GM18511 (cell line): ENCODE measurements around the gene TMEM132C.
A peak's percentile ranks its signal among the peaks of the same experiment; 100 is the strongest.

Source experiments
- ATAC-seq: cut with Tn5 transposase; IDR thresholded peaks from one replicate; pipeline ENCODE4 v1.9.1; 2021; ENCODE audit warnings: mild to moderate bottlenecking, moderate library complexity; ENCODE audit not compliant: unreplicated experiment

Gene TMEM132C

DNA sequence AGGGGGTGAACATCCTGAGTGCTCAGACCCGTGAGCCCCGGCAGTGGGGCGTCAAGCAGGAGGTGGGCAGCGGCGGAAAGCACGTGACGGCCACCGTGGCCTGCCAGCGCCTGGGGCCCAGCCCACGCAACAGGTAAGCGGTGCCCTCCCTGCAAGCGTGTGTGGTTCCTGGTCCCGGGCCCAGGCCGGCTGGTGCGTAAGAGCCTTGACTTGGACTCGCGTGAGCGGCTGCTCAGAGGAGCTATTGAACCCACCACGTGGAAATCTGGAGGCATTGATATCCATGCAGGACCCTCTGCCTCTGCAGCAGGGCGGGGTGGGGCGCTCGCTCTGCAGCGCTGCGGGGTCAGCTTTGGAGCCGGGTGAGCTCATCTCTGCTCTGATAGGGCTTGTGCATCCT, 277.0 kb downstream of the TMEM132C start:
- no peak for ATAC-seq

DNA sequence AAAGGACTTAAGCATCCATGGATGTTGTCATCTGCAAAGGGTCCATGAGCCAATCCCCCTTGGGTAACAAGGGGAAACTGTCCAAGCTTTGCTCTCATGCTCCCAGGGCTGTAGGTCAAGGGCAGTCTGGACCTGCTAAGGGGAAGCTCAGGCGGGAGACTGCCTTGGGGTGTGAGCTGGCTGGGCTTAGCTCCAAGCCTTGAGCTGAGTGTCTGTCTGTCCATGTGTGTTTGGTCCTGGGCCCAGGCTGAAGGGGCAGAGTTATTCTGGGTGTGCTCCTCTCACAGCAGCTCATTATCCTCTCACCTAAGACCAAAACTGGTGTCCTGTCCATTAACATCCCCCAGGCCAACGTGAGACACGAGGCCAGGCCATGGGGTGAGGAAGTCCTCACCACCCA, 282.0 kb downstream of the TMEM132C start:
- ATAC-seq, result no peak

DNA sequence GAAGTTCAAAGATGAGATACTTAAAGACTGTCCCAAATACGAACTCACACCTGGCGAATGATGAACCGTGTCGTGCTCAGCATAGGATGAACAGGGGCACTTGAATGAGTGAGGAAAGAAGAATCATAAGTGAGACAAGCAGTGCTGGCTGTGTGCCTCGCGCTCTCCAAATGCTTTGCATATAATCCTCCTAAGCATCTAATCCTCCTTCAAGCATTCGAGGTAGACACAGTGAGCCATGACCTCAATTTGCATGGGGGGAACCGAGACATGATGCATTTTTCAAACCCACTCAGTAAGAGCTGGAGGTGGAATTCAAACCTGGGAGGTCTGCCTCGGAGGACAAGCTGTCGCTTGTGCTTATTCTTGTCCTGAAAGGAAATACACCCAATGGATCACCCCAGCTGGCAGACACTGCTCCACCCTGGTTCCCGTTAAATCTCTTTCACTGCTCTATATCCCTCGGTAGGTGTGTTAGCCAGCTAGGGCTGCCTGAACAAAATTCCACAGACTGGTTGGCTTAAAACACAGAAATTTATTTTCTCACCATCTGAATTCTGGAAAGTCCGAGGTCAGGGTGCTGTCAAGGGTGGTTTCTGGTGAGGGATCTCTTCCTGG, 282.7 kb downstream of the TMEM132C start:
- ATAC-seq, result no peak

DNA sequence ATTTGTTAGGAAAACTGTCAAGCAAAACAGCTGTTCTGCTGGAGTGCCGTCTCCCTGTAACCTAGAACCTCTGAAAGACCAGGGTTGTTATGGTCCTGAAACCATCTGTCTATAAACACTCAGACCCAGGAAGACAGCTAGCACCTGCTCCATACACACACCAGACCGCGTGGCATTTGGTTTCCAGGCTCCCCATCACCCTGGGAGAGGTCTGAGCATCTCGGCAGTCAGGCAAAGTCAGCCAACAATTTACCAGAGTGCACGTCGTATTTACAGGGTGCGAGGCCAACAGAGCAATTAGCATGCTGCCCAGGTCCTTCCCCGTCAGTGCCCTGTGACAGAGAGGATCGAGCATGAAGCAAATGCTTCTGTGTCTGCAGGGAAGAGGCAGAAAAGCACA, 284.3 kb downstream of the TMEM132C start:
- ATAC-seq, result no peak

- ATAC-seq, result no peak
Observed at GRCh38 chr12:128554546-128555304, 287.8 kb downstream of the TMEM132C start.

GRCh38 chr12:128557231-128557630, 290.3 kb downstream of the TMEM132C start:
- ATAC-seq, result no peak

DNA sequence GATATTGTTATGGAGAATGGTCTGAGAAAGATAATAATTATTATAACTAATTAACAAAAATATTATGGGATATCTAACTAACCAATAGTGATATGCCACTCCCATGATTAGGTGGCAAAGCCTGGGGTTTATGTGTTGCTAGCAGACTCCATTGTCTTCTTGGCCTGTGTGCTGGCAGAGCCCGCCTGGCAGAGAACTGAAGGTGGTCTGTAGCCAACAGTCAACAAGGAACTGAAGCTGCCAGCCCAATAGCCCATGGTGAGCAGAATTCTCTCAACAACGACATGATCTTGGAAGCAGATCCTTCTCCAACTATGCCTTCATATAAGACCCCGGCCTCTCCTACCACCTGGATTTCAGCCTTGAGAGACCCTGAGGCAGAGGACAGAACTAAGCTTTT, 298.0 kb downstream of the TMEM132C start:
- ATAC-seq, result no peak

DNA sequence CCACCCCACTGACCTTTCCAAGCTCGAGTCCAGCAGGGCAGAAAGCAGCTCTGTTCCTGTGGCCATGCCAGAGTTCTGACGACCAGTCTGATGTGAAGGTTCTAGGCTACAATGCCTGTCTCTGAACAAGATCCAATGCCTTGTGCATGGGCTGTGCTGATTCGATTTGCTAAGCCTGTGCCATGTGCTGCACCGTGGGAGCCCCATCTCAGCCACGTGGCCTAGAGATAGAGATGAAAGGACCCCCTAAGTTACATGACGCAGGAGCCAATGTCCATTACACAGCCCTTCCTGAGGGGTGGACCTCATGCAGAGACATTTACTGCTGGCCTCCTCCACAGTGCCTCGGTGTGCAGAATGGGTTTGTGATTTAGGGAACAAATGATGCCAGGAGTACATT, 300.8 kb downstream of the TMEM132C start:
- ATAC-seq, result no peak

- ATAC-seq, result peak; percentile 60
Observed at GRCh38 chr12:128570191-128571065, 303.5 kb downstream of the TMEM132C start.

GRCh38 chr12:128571906-128572810, 305.2 kb downstream of the TMEM132C start:
- ATAC-seq, result no peak

DNA sequence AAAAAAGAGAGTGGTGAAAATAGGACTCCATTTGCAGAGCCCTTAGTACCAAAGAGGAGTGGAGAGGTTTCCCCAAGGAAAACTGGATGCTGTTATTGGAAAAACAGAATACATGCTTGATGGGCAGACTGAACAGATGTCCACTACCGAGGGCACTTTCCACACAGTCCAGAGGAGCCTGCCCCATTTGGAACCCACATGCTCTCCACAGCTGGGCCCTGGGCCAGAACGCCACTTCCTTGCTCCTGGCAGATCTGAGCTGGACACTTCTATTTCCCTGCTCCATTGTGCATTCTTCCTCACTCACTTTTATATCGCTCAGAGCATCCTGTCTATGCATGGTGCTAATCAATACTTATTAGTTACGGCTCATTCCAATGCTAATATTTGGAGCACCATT, 306.9 kb downstream of the TMEM132C start:
- no peak for ATAC-seq

DNA sequence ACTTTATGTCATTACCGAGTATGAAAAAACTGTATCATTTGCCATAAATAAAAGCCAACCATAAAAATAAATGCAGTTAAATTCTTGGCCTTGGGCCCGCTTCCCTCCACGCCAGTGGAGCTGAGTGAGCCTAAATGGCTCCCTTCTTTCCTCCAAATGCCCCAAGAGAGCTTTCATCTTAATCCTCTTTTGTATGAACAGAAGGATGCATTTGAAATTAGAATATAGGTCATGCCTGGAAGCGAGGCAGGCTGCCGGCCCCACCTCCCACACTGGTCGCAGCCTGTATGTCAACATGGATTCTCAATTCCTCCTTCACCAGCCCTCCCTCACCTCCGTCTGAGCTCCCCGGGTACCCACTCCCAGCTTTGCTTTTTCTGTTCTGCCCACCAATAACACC, 311.1 kb downstream of the TMEM132C start:
- ATAC-seq, result no peak

DNA sequence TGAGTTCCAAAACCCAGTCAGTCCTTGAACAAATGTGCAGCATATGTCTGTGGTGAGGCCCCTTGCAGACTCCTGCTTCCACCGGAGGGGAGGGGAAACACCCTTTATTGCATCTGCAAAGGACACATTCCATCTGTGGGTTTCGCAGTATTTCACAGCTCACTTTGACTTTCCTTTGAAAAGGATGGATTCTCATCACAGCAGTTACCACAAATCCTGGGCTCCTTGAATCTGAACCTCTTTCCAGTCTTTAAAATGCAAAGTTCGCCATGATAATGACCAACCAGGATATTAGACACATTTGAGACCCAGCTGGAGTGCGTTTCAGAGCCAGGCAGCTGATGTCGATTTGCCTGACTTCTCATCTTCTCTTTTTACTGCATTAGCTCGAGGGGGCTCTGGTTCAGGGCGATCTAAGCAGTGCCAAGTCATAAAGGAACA, 314.4 kb downstream of the TMEM132C start:
- no peak for ATAC-seq

DNA sequence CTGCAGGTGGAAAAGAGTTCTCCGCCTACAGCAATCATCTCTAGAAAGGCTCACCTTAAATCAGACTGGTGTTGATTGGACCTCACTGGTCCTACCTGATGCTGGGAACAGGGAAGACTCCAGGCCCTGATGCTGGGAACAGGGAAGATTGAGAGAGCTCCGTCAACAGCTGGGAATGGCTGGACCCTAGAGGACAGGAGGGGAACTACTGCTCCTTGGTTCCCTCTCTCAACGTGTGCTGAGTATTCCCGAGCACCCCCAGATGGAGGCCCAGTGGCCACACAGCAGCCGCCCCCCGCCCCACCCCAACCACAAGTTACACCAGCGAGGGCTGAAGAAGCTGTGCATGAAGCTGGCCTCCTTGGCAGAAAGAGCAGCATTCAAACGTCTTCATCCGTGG, 316.5 kb downstream of the TMEM132C start:
- ATAC-seq, result no peak

DNA sequence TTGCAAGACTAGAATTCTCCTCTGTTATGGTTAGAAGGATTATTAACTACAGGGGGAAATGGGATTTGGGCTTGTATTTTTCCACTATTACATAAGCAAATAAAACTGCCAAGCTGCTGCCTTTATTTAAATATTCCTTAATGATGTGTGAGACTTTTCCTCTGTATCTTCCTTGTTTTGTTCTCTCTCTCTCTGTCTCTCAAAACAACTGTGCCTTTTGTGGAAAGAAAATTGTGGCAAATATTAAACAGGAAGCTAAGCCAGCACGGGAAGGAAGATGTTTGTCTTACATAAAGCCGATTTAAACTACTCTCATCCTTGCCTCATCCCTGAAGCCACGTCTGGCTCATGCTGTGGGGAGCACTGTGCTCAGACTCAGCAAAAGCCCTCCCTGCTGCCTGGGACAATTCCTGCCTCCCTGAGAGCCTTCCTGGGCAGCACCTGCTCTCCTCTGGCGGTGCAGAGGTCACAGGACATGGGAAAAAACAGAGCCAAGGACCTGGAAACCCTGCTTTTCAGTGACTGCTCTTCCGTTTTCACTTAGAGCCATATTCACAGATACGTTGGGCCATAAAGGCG, 319.6 kb downstream of the TMEM132C start:
- no peak for ATAC-seq

DNA sequence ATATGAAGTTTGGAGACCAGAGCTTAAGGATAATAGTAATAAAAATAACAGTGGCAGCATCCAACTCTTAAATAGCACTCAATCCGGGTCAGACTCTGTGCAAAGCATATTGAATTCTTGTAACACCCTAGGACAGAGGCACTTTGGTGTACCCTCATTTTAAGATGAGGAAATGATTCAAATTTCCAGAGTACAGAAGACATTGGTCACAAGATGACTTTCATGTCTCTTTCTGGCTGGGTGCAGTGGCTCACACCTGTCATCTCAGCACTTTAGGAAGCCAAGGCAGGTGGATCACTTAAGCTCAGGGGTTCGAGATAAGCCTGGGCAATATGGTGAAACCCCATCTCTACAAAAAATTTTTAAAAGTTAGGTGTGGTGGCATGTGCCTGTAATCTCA, 320.9 kb downstream of the TMEM132C start:
- ATAC-seq, result no peak

DNA sequence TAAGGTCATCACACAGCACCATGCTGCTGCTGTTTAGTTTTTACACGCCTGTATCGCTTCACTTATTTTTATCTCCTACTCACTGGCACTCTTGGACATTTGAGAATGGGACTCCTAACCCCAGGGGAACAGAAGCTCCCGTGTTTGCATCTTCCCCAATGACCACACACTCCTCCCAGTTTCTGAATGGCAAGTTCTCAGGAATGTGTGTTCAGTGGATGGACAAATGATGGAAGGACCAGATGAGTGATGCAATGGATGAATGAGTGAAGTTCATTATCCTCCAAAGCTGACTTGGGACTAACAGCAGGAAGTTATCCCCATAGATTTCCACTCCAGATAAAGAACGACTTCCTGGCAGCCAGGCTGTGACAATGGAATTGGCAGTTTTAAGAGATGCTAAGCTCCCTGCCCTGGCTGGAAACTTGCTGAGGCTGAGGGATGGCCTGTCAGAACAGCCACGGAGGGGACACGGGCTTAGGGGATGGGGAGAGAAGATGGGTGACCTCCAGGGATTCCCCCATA, 325.3 kb downstream of the TMEM132C start:
- no peak for ATAC-seq

- ATAC-seq, result no peak
Observed at GRCh38 chr12:128594521-128594920, 327.6 kb downstream of the TMEM132C start.

GRCh38 chr12:128595609-128596008, 328.6 kb downstream of the TMEM132C start:
- no peak for ATAC-seq

DNA sequence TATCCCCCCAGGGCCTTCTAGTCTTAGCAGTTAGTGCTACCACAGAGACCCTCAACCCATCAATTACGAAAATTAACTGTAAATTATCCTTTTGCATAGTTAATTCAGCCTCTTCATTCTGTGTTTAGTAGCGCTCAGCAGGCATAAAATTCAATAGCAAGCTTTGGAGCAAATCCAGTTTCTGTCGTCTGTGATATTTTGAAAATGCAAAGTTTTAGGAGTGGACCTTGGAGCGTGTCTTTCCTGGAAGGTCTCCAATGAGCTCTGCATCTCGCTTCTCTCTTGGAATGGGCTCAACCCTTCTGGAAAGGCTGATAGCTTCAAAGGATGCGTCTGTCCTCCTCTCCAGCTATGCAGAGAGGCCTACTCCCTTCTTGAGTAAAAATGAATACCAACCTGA, 333.9 kb downstream of the TMEM132C start:
- ATAC-seq, result no peak
